GM19463 (cell line): ENCODE measurements around the gene MAP2K5.

ENCODE experiments used
- ATAC-seq: cut with Tn5 transposase; IDR thresholded peaks from one replicate; pipeline ENCODE4 v1.9.1; 2021; ENCODE audit warnings: mild to moderate bottlenecking, moderate library complexity; ENCODE audit not compliant: unreplicated experiment

The MAP2K5 gene

GRCh38 chr15:67521029-67521782 is 21.3 kb upstream of the MAP2K5 start, which contains the start of gene C15orf61:
Gene C15orf61, plus strand, starts transcription at chr15:67521131. Its CDS starts 118 bp downstream, at chr15:67521249.
- ATAC-seq: peak; percentile 69

GRCh38 chr15:67521783-67522568 is 20.5 kb upstream of the MAP2K5 start:
- no peak for ATAC-seq

- no peak for ATAC-seq
Observed at GRCh38 chr15:67523330-67523729, 19.2 kb upstream of the MAP2K5 start.

GRCh38 chr15:67524235-67524634 is 18.3 kb upstream of the MAP2K5 start:
- ATAC-seq: no peak

GRCh38 chr15:67528513-67528912 is 14.0 kb upstream of the MAP2K5 start:
- ATAC-seq: no peak

- no peak for ATAC-seq
Observed at GRCh38 chr15:67531379-67531914, 11.1 kb upstream of the MAP2K5 start.

- ATAC-seq: no peak
Observed at GRCh38 chr15:67533873-67534272, 8.6 kb upstream of the MAP2K5 start.

GRCh38 chr15:67534360-67534759 is 8.1 kb upstream of the MAP2K5 start:
- no peak for ATAC-seq

GRCh38 chr15:67537771-67538170 is 4.7 kb upstream of the MAP2K5 start:
- ATAC-seq: no peak

GRCh38 chr15:67543348-67543718 is 830 bp downstream of the MAP2K5 start:
- no peak for ATAC-seq

GRCh38 chr15:67544475-67544874 is 2.0 kb downstream of the MAP2K5 start:
- no peak for ATAC-seq

GRCh38 chr15:67545864-67546263 is 3.4 kb downstream of the MAP2K5 start:
- ATAC-seq: no peak

- no peak for ATAC-seq
Observed at GRCh38 chr15:67547064-67547463, 4.6 kb downstream of the MAP2K5 start.

- no peak for ATAC-seq
Observed at GRCh38 chr15:67547836-67548235, 5.3 kb downstream of the MAP2K5 start.

GRCh38 chr15:67548236-67548852 is 5.8 kb downstream of the MAP2K5 start:
- no peak for ATAC-seq

GRCh38 chr15:67548862-67549651 is 6.6 kb downstream of the MAP2K5 start:
- ATAC-seq: no peak

- ATAC-seq: no peak
Observed at GRCh38 chr15:67549736-67550135, 7.2 kb downstream of the MAP2K5 start.

GRCh38 chr15:67550522-67550921 is 8.0 kb downstream of the MAP2K5 start:
- no peak for ATAC-seq

- no peak for ATAC-seq
Observed at GRCh38 chr15:67551207-67551743, 8.8 kb downstream of the MAP2K5 start.

- no peak for ATAC-seq
Observed at GRCh38 chr15:67554580-67554979, 12.1 kb downstream of the MAP2K5 start.
